Posterior vena cava (tissue), 2 donors: ENCODE measurements around the gene INCENP. TPM values are rescaled to one million over a fixed set of nuclear protein-coding genes. Genes with fewer than 3 reads are reported as not detected.

Experiments
- DNase-seq: peaks from one replicate; pipeline ENCODE4 v3.0.0-alpha.2; 2020; ENCODE audit warnings: low spot score
- intact Hi-C, 2 donors: fragments of 100-400 bp; cut with DNase I; formaldehyde crosslinking; loops; one replicate each; pipeline versions ENCODE4 v1.14.1 to v1.14.2; 2022 to 2023
- total RNA-seq, 2 donors: library from RNA; stranded (reverse); fragmentation: NEBNext Ultra II Directional; extraction: Animal tissue kit (Norgen Biotek cat#: 25700); gene quantifications; one replicate each; pipeline ENCODE4 v1.2.1, GENCODE V29; 2021
- donor health status: DM: yes; HTN: yes; CAD: no.
- donor health status: DM: yes; HTN: yes; CAD: no.

INCENP gene
- total RNA-seq, 2 donors from 2014 or later: 11.8 to 22.4 TPM

- intact Hi-C loops: no loop called here
- no peak for DNase-seq
Measured at GRCh38 chr11:62120001-62120400, 3.8 kb upstream of the INCENP start.

GRCh38 chr11:62120431-62120830 is 3.4 kb upstream of the INCENP start:
- peak; percentile 53 for DNase-seq
- intact Hi-C loops: no loop called here

DNA sequence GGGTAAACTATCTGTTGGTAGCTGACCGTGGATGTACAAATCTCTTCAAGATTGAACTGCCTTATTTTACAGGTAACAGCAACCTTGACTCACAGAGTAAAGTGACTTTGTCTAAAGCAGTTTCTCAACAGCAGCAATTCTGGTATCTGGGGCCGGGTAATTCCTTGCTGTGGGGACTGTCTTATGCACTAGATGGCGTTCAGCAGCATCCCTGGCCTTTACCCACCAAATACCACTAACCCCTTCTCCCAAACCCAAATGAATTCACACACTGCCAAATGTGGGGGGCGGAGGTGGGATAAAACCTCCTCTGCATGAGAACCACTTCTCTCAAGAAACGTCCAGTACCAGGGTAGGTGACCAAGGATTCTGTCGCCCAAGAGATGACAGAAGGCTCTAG is 1.7 kb upstream of the INCENP start:
- intact Hi-C loops: no loop called here
- DNase-seq: no peak

GRCh38 chr11:62124186-62125113 is 639 bp downstream of the INCENP start:
- DNase-seq: peak; percentile 77
- intact Hi-C loops: no loop called here

- DNase-seq: no peak
Measured at GRCh38 chr11:62125316-62125715, 1.5 kb downstream of the INCENP start.

DNA sequence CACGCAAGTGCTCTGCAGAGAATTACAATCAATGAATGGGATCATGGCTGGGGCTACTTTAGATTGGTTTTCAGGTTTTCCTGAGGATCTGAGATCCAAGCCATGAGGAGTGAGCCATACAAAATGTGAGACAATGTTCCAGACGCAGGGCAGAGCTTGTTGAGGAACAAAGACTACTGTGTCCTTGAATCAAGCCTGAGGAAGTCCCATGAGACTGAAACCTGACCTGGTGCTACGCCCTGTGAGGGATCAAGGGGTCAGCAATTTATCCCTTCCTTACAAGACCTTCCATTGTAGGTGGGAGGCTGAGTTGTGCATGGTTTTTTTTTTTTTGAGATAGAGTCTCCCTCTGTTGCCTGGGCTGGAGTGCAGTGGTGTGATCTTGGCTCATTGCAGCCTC is 2.1 kb downstream of the INCENP start:
- DNase-seq: no peak
- intact Hi-C loops: no loop called here

More at GRCh38 chr11:62125316-62125715, 1.5 kb downstream of the INCENP start:
- intact Hi-C loops: no loop called here

DNA sequence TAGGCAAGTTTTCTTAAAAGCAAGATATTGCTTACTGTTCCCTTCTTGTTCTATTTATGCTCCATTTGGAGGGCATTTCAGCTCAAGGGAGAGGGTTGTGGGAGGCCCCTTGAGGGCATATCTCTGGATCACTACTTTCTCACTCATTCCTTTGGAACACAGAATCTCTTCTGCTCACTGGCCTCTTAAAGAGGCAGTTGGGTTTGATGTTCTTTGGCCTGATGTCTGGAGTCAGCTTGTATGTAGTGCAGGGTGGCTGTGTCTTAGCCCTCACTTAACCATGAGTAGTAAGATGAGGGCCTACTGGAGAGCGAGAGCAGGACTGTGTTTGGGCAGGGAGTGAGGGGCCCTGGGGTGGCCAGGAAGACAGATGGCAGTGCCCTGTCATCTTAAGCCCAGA is 3.6 kb downstream of the INCENP start:
- intact Hi-C loops: no loop called here
- no peak for DNase-seq

GRCh38 chr11:62127941-62128770 is 4.3 kb downstream of the INCENP start:
- peak; percentile 75 for DNase-seq
- intact Hi-C loops: no loop called here

DNA sequence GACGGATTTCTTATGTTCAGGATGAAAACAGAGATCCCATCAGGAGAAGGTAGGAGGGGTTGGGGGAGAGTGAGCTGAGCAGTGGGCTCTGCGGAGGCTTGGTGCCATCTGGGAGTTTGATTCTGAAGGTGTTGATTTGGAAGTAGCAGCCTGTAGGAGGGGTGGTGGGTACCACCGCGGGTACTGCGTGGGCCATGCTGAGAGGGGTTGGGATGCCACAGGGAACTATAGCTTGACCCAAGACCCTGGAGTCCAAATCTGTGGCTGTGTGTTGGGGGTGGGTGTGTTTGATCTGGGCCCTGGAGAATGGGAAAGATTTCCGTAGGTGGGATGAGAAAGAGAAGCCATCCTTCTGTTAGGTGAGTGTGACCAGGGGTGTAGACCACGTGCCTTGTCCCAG is 5.0 kb downstream of the INCENP start:
- DNase-seq: peak; percentile 59
- intact Hi-C loops: no loop called here

DNA sequence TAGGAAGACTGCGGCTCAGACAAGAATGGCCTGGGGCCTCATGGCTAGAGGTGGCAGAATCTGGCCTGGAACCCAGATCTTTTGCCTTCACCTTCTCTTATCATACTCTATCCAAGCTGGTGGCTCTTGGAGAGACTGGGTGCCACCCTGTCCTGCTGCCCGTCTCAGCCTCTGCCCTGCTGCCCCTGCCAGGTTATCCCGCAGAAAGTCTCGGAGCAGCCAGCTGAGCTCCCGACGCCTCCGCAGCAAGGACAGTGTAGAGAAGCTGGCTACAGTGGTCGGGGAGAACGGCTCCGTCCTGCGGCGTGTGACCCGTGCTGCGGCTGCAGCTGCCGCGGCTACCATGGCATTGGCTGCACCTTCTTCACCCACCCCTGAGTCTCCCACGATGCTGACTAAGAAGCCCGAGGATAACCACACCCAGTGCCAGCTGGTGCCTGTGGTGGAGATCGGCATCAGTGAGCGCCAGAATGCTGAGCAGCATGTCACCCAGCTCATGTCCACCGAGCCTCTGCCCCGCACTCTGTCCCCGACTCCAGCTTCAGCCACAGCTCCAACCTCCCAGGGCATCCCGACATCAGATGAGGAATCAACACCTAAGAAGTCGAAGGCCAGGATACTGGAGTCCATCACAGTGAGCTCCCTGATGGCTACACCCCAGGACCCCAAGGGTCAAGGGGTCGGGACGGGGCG is 5.9 kb downstream of the INCENP start:
- intact Hi-C loops: no loop called here
- DNase-seq: peak; percentile 56

DNA sequence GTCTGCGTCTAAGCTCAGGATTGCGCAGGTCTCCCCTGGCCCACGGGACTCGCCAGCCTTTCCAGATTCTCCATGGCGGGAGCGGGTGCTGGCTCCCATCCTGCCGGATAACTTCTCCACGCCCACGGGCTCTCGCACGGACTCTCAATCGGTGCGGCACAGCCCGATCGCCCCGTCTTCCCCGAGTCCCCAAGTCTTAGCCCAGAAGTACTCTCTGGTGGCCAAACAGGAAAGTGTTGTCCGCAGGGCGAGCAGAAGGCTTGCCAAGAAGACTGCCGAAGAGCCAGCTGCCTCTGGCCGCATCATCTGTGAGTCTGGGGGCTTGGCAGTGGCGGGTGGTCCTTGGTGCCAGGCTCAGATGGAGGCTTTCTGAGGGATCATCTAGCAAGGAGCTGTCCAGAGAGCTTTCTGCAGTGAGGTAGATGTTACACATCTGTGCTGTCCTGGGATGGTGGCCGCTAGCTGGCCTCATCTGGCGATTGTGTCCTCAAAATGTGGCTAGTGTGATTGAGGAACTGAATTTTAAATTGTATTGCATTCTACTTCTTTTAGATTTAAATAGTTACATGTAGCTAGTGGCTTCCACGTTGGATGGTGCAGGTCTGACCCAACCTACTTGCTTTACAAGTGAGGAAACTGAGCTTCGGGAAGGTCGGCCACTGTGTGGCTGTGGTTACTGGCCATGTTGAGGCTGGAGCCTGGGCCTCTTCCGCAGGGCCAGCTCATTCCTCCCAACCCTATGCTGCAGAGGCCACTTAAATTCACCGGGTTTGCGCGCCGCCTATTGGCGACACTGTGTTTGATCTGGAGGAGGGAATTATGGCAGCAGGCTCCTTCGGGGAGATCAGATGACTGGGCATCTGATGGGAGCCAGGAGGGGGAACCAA is 6.7 kb downstream of the INCENP start:
- peak; percentile 76 for DNase-seq
- intact Hi-C loops: no loop called here

- intact Hi-C loops: no loop called here
- no peak for DNase-seq
Measured at GRCh38 chr11:62131170-62131464, 7.3 kb downstream of the INCENP start.

DNA sequence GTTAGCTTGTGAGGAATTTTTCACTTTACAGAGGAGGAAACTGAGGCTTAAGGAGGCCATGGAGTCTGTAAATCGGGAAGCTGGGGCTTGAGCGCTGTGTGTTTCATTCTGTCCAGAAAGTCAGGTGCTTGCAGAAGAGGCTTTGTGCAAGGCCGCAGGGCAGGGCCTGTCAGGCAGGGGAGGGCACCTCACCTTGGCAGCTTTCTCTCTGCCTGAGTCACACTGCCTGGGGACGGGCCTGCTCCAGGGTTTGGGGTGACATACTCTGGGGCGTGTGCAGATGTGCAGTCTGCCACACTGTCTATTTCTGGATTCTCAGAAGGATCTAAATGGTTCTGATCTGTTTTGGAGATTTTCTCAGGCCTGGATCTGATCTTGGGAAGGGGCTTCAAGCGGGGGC is 8.4 kb downstream of the INCENP start:
- peak; percentile 55 for DNase-seq
- intact Hi-C loops: no loop called here

DNA sequence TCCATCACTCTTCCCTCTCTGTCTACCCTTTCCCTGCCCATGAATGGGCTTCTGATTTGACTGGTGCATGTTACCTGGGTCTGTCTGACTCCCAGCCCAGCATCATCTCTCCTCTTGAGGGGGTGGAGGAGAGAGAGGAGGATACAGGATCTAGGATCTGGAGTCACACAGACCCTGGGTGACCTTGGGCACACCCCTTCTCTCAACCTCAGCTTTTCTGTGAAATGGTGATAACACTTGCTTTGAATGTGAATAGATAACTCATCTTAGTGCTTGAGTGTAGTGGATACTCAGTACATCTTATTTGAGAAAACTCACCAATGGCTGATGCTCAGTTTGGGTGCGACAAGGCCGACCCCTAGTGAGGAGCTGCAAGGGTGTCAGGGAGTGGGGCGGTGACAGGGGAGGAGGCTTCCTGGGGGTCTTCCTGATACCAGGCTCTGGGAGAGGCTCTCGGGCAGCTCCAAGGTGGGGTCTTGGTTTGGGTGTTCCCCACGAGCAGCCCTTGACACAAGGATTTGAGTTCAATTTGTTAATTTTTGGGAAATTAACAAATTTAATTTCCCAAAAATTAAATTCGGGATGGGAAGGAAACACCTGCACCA is 9.0 kb downstream of the INCENP start:
- intact Hi-C loops: no loop called here
- DNase-seq: no peak

GRCh38 chr11:62133328-62134065 is 9.7 kb downstream of the INCENP start:
- peak; percentile 65 for DNase-seq
- intact Hi-C loops: no loop called here

- DNase-seq: peak; percentile 58
- intact Hi-C loops: no loop called here
Measured at GRCh38 chr11:62137276-62137861, 13.6 kb downstream of the INCENP start.

DNA sequence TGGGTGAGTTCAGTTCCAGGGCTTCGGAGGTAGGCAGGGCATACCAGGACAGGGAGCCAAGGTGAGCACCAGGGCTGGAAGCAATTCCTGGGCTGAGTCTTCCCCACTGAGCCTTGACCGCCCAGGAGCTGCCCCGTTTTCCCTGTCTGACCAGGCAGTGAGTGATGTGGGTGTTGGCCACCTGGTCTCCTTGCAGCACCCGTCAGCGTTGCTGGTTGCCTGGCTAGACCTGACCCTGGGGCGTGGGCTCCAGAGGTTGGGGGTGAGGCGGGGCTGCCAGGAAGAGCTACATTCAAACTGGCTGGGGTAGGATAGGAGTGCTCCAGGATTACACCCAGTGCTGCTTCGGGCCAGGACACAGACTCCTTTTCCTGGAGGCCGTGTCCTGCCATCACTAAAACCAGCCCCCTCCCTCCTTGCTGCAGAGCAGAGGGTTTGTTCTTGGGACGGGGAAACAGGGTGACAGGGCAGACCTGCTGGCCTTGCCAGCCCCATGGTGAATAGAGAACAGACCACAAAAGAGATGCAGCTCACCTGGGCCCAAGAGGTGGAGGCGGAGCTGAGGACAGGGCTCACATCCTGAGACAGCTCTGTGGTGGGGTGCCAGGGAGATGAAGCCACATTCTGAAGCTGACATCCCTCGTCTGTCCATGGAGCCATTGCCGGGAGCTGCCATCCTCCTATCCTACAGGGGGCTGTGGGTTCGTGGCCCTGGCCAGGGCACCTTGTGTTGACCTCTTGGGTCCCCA is 14.2 kb downstream of the INCENP start:
- peak; percentile 58 for DNase-seq
- intact Hi-C loops: no loop called here
